HUES48 (cell line): ENCODE data around the gene RPL27A.
A peak's percentile ranks its signal among the peaks of the same experiment; 100 is the strongest.
"Not testable (repeated sequence)": the region's sequence is repeated elsewhere in the genome, so short reads cannot be mapped to it uniquely, and the experiment has no call there.

Experiments
- H3K27ac ChIP-seq: one replicate; pipeline ENCODE4 v1.7.0; 2013; ENCODE audit warnings: low read depth, low read length, inconsistent platforms
- H3K27me3 ChIP-seq: 2 replicates; pipeline ENCODE4 v1.6.1; 2013; ENCODE audit warnings: mild to moderate bottlenecking, low read length; ENCODE audit not compliant: control insufficient read depth, insufficient read depth
- H3K36me3 ChIP-seq: 2 replicates; pipeline ENCODE4 v1.6.1; 2013; ENCODE audit warnings: low read length; ENCODE audit not compliant: control insufficient read depth, insufficient read depth
- H3K4me1 ChIP-seq: 2 replicates; pipeline ENCODE4 v1.6.1; 2013; ENCODE audit warnings: mild to moderate bottlenecking, low read length; ENCODE audit not compliant: control insufficient read depth, insufficient read depth
- H3K4me3 ChIP-seq: 2 replicates; pipeline ENCODE4 v1.5.1; 2013; ENCODE audit warnings: mild to moderate bottlenecking, low read depth, low read length
- H3K9ac ChIP-seq: 2 replicates; pipeline ENCODE4 v1.6.1; 2013; ENCODE audit warnings: mild to moderate bottlenecking, low read depth, low read length, moderate library complexity
- H3K9me3 ChIP-seq: 2 replicates; pipeline ENCODE4 v1.6.1; 2013; ENCODE audit warnings: low read length; ENCODE audit not compliant: control insufficient read depth, insufficient read depth

The RPL27A gene

GRCh38 chr11:8650401-8650990 is 32.1 kb upstream of the RPL27A start:
- no peak overlapping the region for H3K27ac ChIP-seq
- peaks cover 10% of the 10 kb centered on the region; the same call in 1 of the 2 replicates for H3K36me3 ChIP-seq
- H3K4me3 ChIP-seq: no peak overlapping the region
- H3K9me3 ChIP-seq: no peaks in the 10 kb centered on the region
- no peaks in the 10 kb centered on the region for H3K4me1 ChIP-seq
- H3K27me3 ChIP-seq: no peaks in the 10 kb centered on the region
- no peak overlapping the region for H3K9ac ChIP-seq

GRCh38 chr11:8652140-8652539 is 30.5 kb upstream of the RPL27A start:
- peaks cover 5% of the 10 kb centered on the region; the same call in 1 of the 2 replicates for H3K36me3 ChIP-seq
- H3K9me3 ChIP-seq: no peaks in the 10 kb centered on the region
- H3K4me3 ChIP-seq: no peak overlapping the region
- no peaks in the 10 kb centered on the region for H3K27me3 ChIP-seq
- no peaks in the 10 kb centered on the region for H3K4me1 ChIP-seq
- no peak overlapping the region for H3K9ac ChIP-seq
- no peak overlapping the region for H3K27ac ChIP-seq

GRCh38 chr11:8654503-8654902 is 28.1 kb upstream of the RPL27A start:
- no peak overlapping the region for H3K9ac ChIP-seq
- H3K4me1 ChIP-seq: peaks cover 8% of the 10 kb centered on the region; the same call in 1 of the 2 replicates
- no peaks in the 10 kb centered on the region for H3K27me3 ChIP-seq
- H3K4me3 ChIP-seq: no peak overlapping the region
- H3K9me3 ChIP-seq: no peaks in the 10 kb centered on the region
- no peaks in the 10 kb centered on the region for H3K36me3 ChIP-seq
- no peak overlapping the region for H3K27ac ChIP-seq

- Histone ChIP-seq H3K9me3 (no peaks in the 10 kb centered on the region), H3K36me3 (no peaks in the 10 kb centered on the region), H3K27me3 (no peaks in the 10 kb centered on the region), H3K9ac (no peak overlapping the region), H3K27ac (no peak overlapping the region), H3K4me1 (peaks cover 8% of the 10 kb centered on the region; the same call in 1 of the 2 replicates), H3K4me3 (no peak overlapping the region)
Observed at GRCh38 chr11:8656291-8656690, 26.3 kb upstream of the RPL27A start.

GRCh38 chr11:8658321-8659057 is 24.1 kb upstream of the RPL27A start:
- Histone ChIP-seq H3K27me3 (no peaks in the 10 kb centered on the region), H3K4me3 (no peak overlapping the region), H3K4me1 (peaks cover 8% of the 10 kb centered on the region; the same call in 1 of the 2 replicates), H3K9me3 (no peaks in the 10 kb centered on the region), H3K27ac (peak overlapping the region; percentile 17), H3K36me3 (no peaks in the 10 kb centered on the region), H3K9ac (0 out of 2 replicates have a peak overlapping the region, but pooled peaks have one; percentile 23)

- Histone ChIP-seq H3K36me3 (no peaks in the 10 kb centered on the region), H3K27ac (no peak overlapping the region), H3K9ac (no peak overlapping the region), H3K9me3 (no peaks in the 10 kb centered on the region), H3K27me3 (no peaks in the 10 kb centered on the region), H3K4me3 (no peak overlapping the region), H3K4me1 (peaks cover 8% of the 10 kb centered on the region; the same call in 1 of the 2 replicates)
Observed at GRCh38 chr11:8661001-8661795, 21.4 kb upstream of the RPL27A start.

GRCh38 chr11:8665222-8665621 is 17.4 kb upstream of the RPL27A start:
- Histone ChIP-seq H3K4me3 (no peak overlapping the region), H3K9me3 (no peaks in the 10 kb centered on the region), H3K36me3 (no peaks in the 10 kb centered on the region), H3K9ac (no peak overlapping the region), H3K27ac (no peak overlapping the region), H3K4me1 (peaks cover 1% of the 10 kb centered on the region; the same call in 1 of the 2 replicates), H3K27me3 (no peaks in the 10 kb centered on the region)

GRCh38 chr11:8670081-8670480 is 12.5 kb upstream of the RPL27A start:
- H3K27me3 ChIP-seq, H3K36me3 ChIP-seq, H3K9ac ChIP-seq, H3K9me3 ChIP-seq, H3K4me3 ChIP-seq: not testable (repeated sequence)
- H3K27ac ChIP-seq: peak overlapping the region; percentile 99
- peaks cover 22% of the 10 kb centered on the region for H3K4me1 ChIP-seq

GRCh38 chr11:8671193-8671612 is 11.4 kb upstream of the RPL27A start:
- peak overlapping the region; percentile 14; the same call in 1 of the 2 replicates for H3K4me3 ChIP-seq
- H3K36me3 ChIP-seq: no peaks in the 10 kb centered on the region
- peaks cover 26% of the 10 kb centered on the region for H3K4me1 ChIP-seq
- no peaks in the 10 kb centered on the region for H3K9me3 ChIP-seq
- peak overlapping the region; percentile 99 for H3K27ac ChIP-seq
- peak overlapping the region; percentile 49; the same call in 1 of the 2 replicates for H3K9ac ChIP-seq
- H3K27me3 ChIP-seq: no peaks in the 10 kb centered on the region

GRCh38 chr11:8671651-8672062 is 10.9 kb upstream of the RPL27A start:
- Histone ChIP-seq H3K9ac (peak overlapping the region; percentile 49), H3K27me3 (no peaks in the 10 kb centered on the region), H3K4me1 (peaks cover 31% of the 10 kb centered on the region), H3K4me3 (peak overlapping the region; percentile 14; the same call in 1 of the 2 replicates), H3K9me3 (no peaks in the 10 kb centered on the region), H3K27ac (peak overlapping the region; percentile 99), H3K36me3 (no peaks in the 10 kb centered on the region)
